B cell (primary cell): ENCODE measurements around the gene NME7. TPM values are rescaled to one million over a fixed set of nuclear protein-coding genes. Genes with fewer than 3 reads are reported as not detected.

Source experiments
- ATAC-seq: fragments of 200-7000 bp; cut with Tn5 transposase; one replicate; pipeline ENCODE4 v1.10.0; 2021; ENCODE audit warnings: low read depth, mild to moderate bottlenecking, moderate number of reproducible peaks, moderate library complexity
- CTCF ChIA-PET: fragments of 350-600 bp; sonication (Branson Sonifier 250); formaldehyde crosslinking; loops from one replicate; lab custom pipeline; 2021; ENCODE audit warnings: antibody characterized with exemption, inconsistent platforms; lab: Charles Lee
- POLR2A ChIA-PET: fragments of 350-600 bp; sonication (Branson Sonifier 250); formaldehyde crosslinking; loops from one replicate; lab custom pipeline; 2021; ENCODE audit warnings: antibody characterized with exemption; lab: Charles Lee
- DNase-seq: peaks from one replicate; pipeline ENCODE4 v3.0.0; 2013
- H2AFZ ChIP-seq: 2 replicates; pipeline ENCODE4 v1.6.1; 2012; ENCODE audit warnings: mild to moderate bottlenecking, low read depth, low read length; ENCODE audit not compliant: insufficient read depth, poor library complexity, severe bottlenecking
- H3K27ac ChIP-seq, 2 donors: 1 replicate in 1 of 2; 2 replicates in 1 of 2; pipeline ENCODE4 v1.5.1; 2012 to 2013; ENCODE audit warnings: low read length in 2 of 2, mild to moderate bottlenecking in 2 of 2, moderate library complexity in 1 of 2
- H3K27me3 ChIP-seq, 4 experiments: fragments of 200-600 bp in 1 of 4; sonication (generic) in 1 of 4; replicated peaks in 1 of 4; 1 replicate in 2 of 4; 2 replicates in 2 of 4; pipeline versions ENCODE4 v1.6.1 to v1.7.0; 2013 to 2016; ENCODE audit warnings: low read length in 3 of 4, mild to moderate bottlenecking in 2 of 4, mixed read lengths in 1 of 4, moderate library complexity in 1 of 4; ENCODE audit not compliant: insufficient read depth in 4 of 4, control insufficient read depth in 3 of 4; ENCODE audit errors: control extremely low read depth in 1 of 4
- H3K36me3 ChIP-seq, 2 experiments: replicated peaks in 1 of 2; 1 replicate in 1 of 2; 2 replicates in 1 of 2; pipeline versions ENCODE4 v1.6.1 to v1.7.1; 2013; ENCODE audit warnings: low read length in 1 of 2; ENCODE audit not compliant: insufficient read depth in 2 of 2, control insufficient read depth in 1 of 2; ENCODE audit errors: control extremely low read depth in 1 of 2, extremely low read depth in 1 of 2
- H3K4me1 ChIP-seq, 2 donors: fragments of 200-600 bp in 1 of 2; sonication (generic) in 1 of 2; 1 replicate in 1 of 2; 2 replicates in 1 of 2; pipeline versions ENCODE4 v1.5.1 to v1.6.1; 2013 to 2017; ENCODE audit warnings: low read length in 2 of 2; ENCODE audit not compliant: control insufficient read depth in 2 of 2, insufficient read depth in 2 of 2
- H3K4me2 ChIP-seq: replicated peaks from 2 replicates; pipeline ENCODE3; 2012; ENCODE audit warnings: mild to moderate bottlenecking, low read depth, low read length; ENCODE audit not compliant: poor library complexity, severe bottlenecking
- H3K4me3 ChIP-seq, 5 experiments: fragments of 200-600 bp in 1 of 5; sonication (generic) in 1 of 5; 1 replicate in 3 of 5; 2 replicates in 2 of 5; pipeline versions ENCODE4 v1.5.1 to v1.7.0; 2011 to 2016; ENCODE audit warnings: low read length in 4 of 5, mild to moderate bottlenecking in 4 of 5, low read depth in 2 of 5, control low read depth in 1 of 5, moderate library complexity in 1 of 5; ENCODE audit not compliant: insufficient read depth in 1 of 5; ENCODE audit errors: control extremely low read depth in 1 of 5, extremely low read depth in 1 of 5
- H3K79me2 ChIP-seq: fragments of 200-600 bp; sonication (generic); one replicate; pipeline ENCODE4 v1.6.0; 2016; ENCODE audit warnings: low read length; ENCODE audit not compliant: control insufficient read depth, insufficient read depth
- H3K9ac ChIP-seq: fragments of 200-600 bp; sonication (generic); 2 replicates; pipeline ENCODE4 v1.6.1; 2017; ENCODE audit warnings: mild to moderate bottlenecking, low read length, moderate library complexity
- H3K9me3 ChIP-seq, 3 donors: one replicate each; pipeline versions ENCODE4 v1.6.1 to v1.7.1; 2013; ENCODE audit warnings: low read length in 2 of 3; ENCODE audit not compliant: control insufficient read depth in 2 of 3, insufficient read depth in 1 of 3; ENCODE audit errors: control extremely low read depth in 1 of 3
- H4K20me1 ChIP-seq: 2 replicates; pipeline ENCODE4 v1.6.0; 2012; ENCODE audit warnings: mild to moderate bottlenecking, low read length; ENCODE audit not compliant: insufficient read depth, control insufficient read depth, poor library complexity, severe bottlenecking
- H3K27ac Mint-ChIP-seq: one replicate; pipeline ENCODE4 v1.8.0; 2021; ENCODE audit warnings: mixed read lengths
- H3K27me3 Mint-ChIP-seq: one replicate; pipeline ENCODE4 v1.8.0; 2021; ENCODE audit warnings: mixed read lengths
- H3K4me1 Mint-ChIP-seq: one replicate; pipeline ENCODE4 v1.8.0; 2021; ENCODE audit warnings: mixed read lengths
- H3K4me3 Mint-ChIP-seq: one replicate; pipeline ENCODE4 v1.8.0; 2021; ENCODE audit warnings: mixed read lengths
- H3K9me3 Mint-ChIP-seq: one replicate; pipeline ENCODE4 v1.8.0; 2022; ENCODE audit warnings: mixed read lengths; ENCODE audit not compliant: insufficient read depth
- CTCF ChIP-seq: fragments of 200-600 bp; IDR thresholded peaks from one replicate; pipeline ENCODE4 v1.8.0; 2022; ENCODE audit warnings: antibody characterized with exemption, mild to moderate bottlenecking
- EZH2 ChIP-seq: IDR thresholded peaks from 2 replicates; pipeline ENCODE4 v1.6.1; 2012; ENCODE audit warnings: borderline replicate concordance, low read depth, mild to moderate bottlenecking, moderate library complexity, low read length; ENCODE audit not compliant: insufficient read depth, poor library complexity, severe bottlenecking
- WGBS: methylation state at CpG from one replicate; pipeline ENCODE4 v1.1.5; 2013; ENCODE audit warnings: missing lambda C conversion rate; ENCODE audit not compliant: insufficient coverage; 5-methylcytosine and 5-hydroxymethylcytosine counted together
- intact Hi-C: fragments of 100-400 bp; cut with micrococcal nuclease; formaldehyde crosslinking; loops from one replicate; pipeline ENCODE4 v1.10.0; 2022
- polyA plus RNA-seq: library from polyadenylated mRNA; depleted of rRNA; stranded (reverse); fragments of >200 nt; gene quantifications from 2 replicates; pipeline ENCODE4 v1.2.3, GENCODE V29; 2012
- total RNA-seq, 2 donors: library from RNA; stranded (reverse); fragments of 120-200 nt in 1 of 2; gene quantifications; 1 replicate in 1 of 2; 2 replicates in 1 of 2; pipeline versions ENCODE4 v1.2.3 to v1.2.4, GENCODE V29; 2013 to 2022

The NME7 gene
- total and polyA plus RNA-seq, 2 donors (not counting 1 experiment from before 2014, with no cell fraction given): 3.3 to 14.3 TPM

GRCh38 chr1:169149555-169150286 is 217.9 kb downstream of the NME7 start:
- no peak overlapping the region for H2AFZ ChIP-seq
- no peak overlapping the region for H3K27ac ChIP-seq
- no peak overlapping the region for H3K27ac Mint-ChIP-seq
- ATAC-seq (no peak), DNase-seq (no peak)
- H3K4me1 Mint-ChIP-seq: no peaks in the 10 kb centered on the region
- no peaks in the 10 kb centered on the region for H4K20me1 ChIP-seq
- H3K9me3 Mint-ChIP-seq: no peaks in the 10 kb centered on the region
- H3K9me3 ChIP-seq: no peaks in the 10 kb centered on the region
- H3K4me3 ChIP-seq: no peak overlapping the region
- no CpG with 5 or more reads among the region's 2 CpGs for WGBS
- H3K79me2 ChIP-seq: no peaks in the 10 kb centered on the region
- TF ChIP-seq EZH2 (no peak), CTCF (no peak)
- H3K4me1 ChIP-seq: no peaks in the 10 kb centered on the region
- no peaks in the 10 kb centered on the region for H3K27me3 ChIP-seq
- CTCF ChIA-PET: interaction anchor here (1.1 kb wide), 1 partner anchor 45 kb away, joined by 3 read pairs; no protein-coding TSS in a partner anchor
- H3K9ac ChIP-seq: no peak overlapping the region
- H3K27me3 Mint-ChIP-seq: no peaks in the 10 kb centered on the region
- no peak overlapping the region for H3K4me3 Mint-ChIP-seq
- intact Hi-C loops: no loop called here
- POLR2A ChIA-PET: no interaction called here
- no peaks in the 10 kb centered on the region for H3K36me3 ChIP-seq
- no peak overlapping the region for H3K4me2 ChIP-seq

GRCh38 chr1:169148472-169149252 is 218.9 kb downstream of the NME7 start:
- intact Hi-C loops: no loop called here
- Histone ChIP-seq H3K4me3 (no peak overlapping the region), H3K9ac (no peak overlapping the region), H3K4me1 (no peaks in the 10 kb centered on the region), H4K20me1 (no peaks in the 10 kb centered on the region), H3K27me3 (no peaks in the 10 kb centered on the region), H3K79me2 (no peaks in the 10 kb centered on the region), H3K4me2 (no peak overlapping the region), H2AFZ (no peak overlapping the region), H3K9me3 (no peaks in the 10 kb centered on the region), H3K36me3 (no peaks in the 10 kb centered on the region), H3K27ac (no peak overlapping the region)
- Mint-ChIP-seq H3K9me3 (no peaks in the 10 kb centered on the region), H3K4me3 (no peak overlapping the region), H3K27me3 (no peaks in the 10 kb centered on the region), H3K4me1 (no peaks in the 10 kb centered on the region), H3K27ac (no peak overlapping the region)
- CTCF ChIA-PET: no interaction called here
- no peak for TF ChIP-seq EZH2
- TF ChIP-seq CTCF: no peak
- ATAC-seq (no peak), DNase-seq (no peak)
- POLR2A ChIA-PET: no interaction called here
- WGBS: 80% methylated on average over 1 of the region's 5 CpGs
